Neuronal stem cell (in vitro differentiated cells): ENCODE results near the gene GSTO2.

ENCODE experiments used
- DNase-seq: peaks from one replicate; pipeline ENCODE4 v3.0.0-alpha.2; 2013; ENCODE audit warnings: low spot score
- H2AFZ ChIP-seq: one replicate; pipeline ENCODE4 v1.6.1; 2013; ENCODE audit warnings: mild to moderate bottlenecking, low read length, inconsistent platforms
- H2AK5ac ChIP-seq: 2 replicates; pipeline ENCODE4 v1.6.1; 2013; ENCODE audit warnings: low read depth, mild to moderate bottlenecking, inconsistent platforms, low read length, moderate library complexity, mixed read lengths
- H2BK120ac ChIP-seq: 2 replicates; pipeline ENCODE4 v1.6.1; 2013; ENCODE audit warnings: low read depth, mild to moderate bottlenecking, inconsistent platforms, low read length, moderate library complexity, mixed read lengths
- H2BK12ac ChIP-seq: one replicate; pipeline ENCODE4 v1.6.1; 2013; ENCODE audit warnings: low read length, inconsistent platforms
- H2BK15ac ChIP-seq: 2 replicates; pipeline ENCODE4 v1.6.1; 2013; ENCODE audit warnings: mild to moderate bottlenecking, low read length, inconsistent platforms, mixed read lengths
- H2BK5ac ChIP-seq: one replicate; pipeline ENCODE4 v1.6.1; 2013; ENCODE audit warnings: inconsistent platforms, mild to moderate bottlenecking, low read length, moderate library complexity
- H3K14ac ChIP-seq: one replicate; pipeline ENCODE4 v1.6.1; 2013; ENCODE audit warnings: low read length, inconsistent platforms
- H3K18ac ChIP-seq: 2 replicates; pipeline ENCODE4 v1.6.1; 2013; ENCODE audit warnings: low read length, inconsistent platforms
- H3K23ac ChIP-seq: 2 replicates; pipeline ENCODE4 v1.6.1; 2013; ENCODE audit warnings: low read depth, mild to moderate bottlenecking, mixed read lengths, low read length, inconsistent platforms; ENCODE audit not compliant: poor library complexity
- H3K27ac ChIP-seq: replicated peaks from 3 replicates; pipeline ENCODE4 v1.5.1; 2013; ENCODE audit warnings: low read length, inconsistent platforms
- H3K27me3 ChIP-seq, 3 experiments: 2 replicates each; pipeline ENCODE4 v1.6.1; 2013; ENCODE audit warnings: low read length in 3 of 3, mild to moderate bottlenecking in 2 of 3, inconsistent platforms in 1 of 3, low read depth in 1 of 3, mixed read lengths in 1 of 3, moderate library complexity in 1 of 3; ENCODE audit not compliant: control insufficient read depth in 3 of 3, insufficient read depth in 3 of 3
- H3K36me3 ChIP-seq, 2 donors: replicated peaks in 1 of 2; 2 replicates each; pipeline ENCODE4 v1.6.1; 2013; ENCODE audit warnings: low read length in 2 of 2; ENCODE audit not compliant: control insufficient read depth in 2 of 2, insufficient read depth in 2 of 2
- H3K4ac ChIP-seq: 2 replicates; pipeline ENCODE4 v1.6.1; 2013; ENCODE audit warnings: inconsistent platforms, mild to moderate bottlenecking, low read length, moderate library complexity
- H3K4me1 ChIP-seq, 2 donors: 1 replicate in 1 of 2; 2 replicates in 1 of 2; pipeline ENCODE4 v1.6.1; 2013; ENCODE audit warnings: low read length in 2 of 2, low read depth in 1 of 2; ENCODE audit not compliant: control insufficient read depth in 2 of 2, insufficient read depth in 1 of 2
- H3K4me2 ChIP-seq: one replicate; pipeline ENCODE4 v1.6.1; 2013; ENCODE audit warnings: mild to moderate bottlenecking, low read length, inconsistent platforms; ENCODE audit not compliant: insufficient read depth, poor library complexity, severe bottlenecking
- H3K4me3 ChIP-seq, 2 donors: 2 replicates each; pipeline ENCODE4 v1.5.1; 2013; ENCODE audit warnings: low read length in 2 of 2, mild to moderate bottlenecking in 2 of 2, inconsistent platforms in 1 of 2, moderate library complexity in 1 of 2
- H3K79me1 ChIP-seq: one replicate; pipeline ENCODE4 v1.6.1; 2013; ENCODE audit warnings: low read depth, mild to moderate bottlenecking, inconsistent platforms, low read length, moderate library complexity
- H3K9ac ChIP-seq: one replicate; pipeline ENCODE4 v1.6.1; 2013; ENCODE audit warnings: mild to moderate bottlenecking, low read depth, low read length, inconsistent platforms; ENCODE audit not compliant: poor library complexity
- H3K9me3 ChIP-seq, 2 donors: replicated peaks in 1 of 2; 2 replicates each; pipeline versions ENCODE3 to v1.6.1; 2013; ENCODE audit warnings: low read length in 2 of 2, mild to moderate bottlenecking in 2 of 2, inconsistent platforms in 1 of 2, low read depth in 1 of 2, mixed read lengths in 1 of 2, moderate library complexity in 1 of 2; ENCODE audit not compliant: control insufficient read depth in 2 of 2, insufficient read depth in 1 of 2
- H4K8ac ChIP-seq: one replicate; pipeline ENCODE4 v1.6.1; 2013; ENCODE audit warnings: low read depth, mild to moderate bottlenecking, inconsistent platforms, low read length, moderate library complexity
- H4K91ac ChIP-seq: one replicate; pipeline ENCODE4 v1.6.1; 2013; ENCODE audit warnings: low read length, low read depth, mild to moderate bottlenecking, inconsistent platforms; ENCODE audit not compliant: poor library complexity
- WGBS, 2 donors: extraction: QIAGEN DNeasy Blood & Tissue Kit; methylation state at CpG; one replicate each; pipeline ENCODE4 v1.1.7; 2013; ENCODE audit warnings: missing lambda C conversion rate in 2 of 2, mixed read lengths in 1 of 2; ENCODE audit not compliant: insufficient read length in 2 of 2, insufficient replicate concordance in 1 of 2; ENCODE audit errors: extremely low coverage in 2 of 2; 5-methylcytosine and 5-hydroxymethylcytosine counted together

Gene GSTO2

DNA sequence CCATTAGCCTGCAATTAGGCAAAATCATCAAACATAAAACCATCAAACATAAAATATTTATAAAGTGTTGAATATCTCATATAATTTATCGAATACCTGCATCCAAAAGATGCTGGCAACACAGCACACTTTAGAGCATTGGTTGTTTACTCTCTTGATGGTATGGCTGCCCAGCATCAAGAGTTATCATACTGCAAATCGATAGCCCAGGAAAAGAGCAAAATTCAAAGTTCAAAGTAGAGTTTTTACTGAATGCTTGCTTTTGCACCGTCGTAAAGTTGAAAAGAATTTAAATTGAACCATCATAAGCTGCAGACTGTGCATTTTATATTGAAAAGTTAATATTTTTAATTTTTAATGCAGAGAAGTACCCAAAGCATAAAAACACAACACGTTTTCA is 4.2 kb upstream of the GSTO2 start:
- no peak overlapping the region for H4K91ac ChIP-seq
- H2AFZ ChIP-seq: no peak overlapping the region
- H3K14ac ChIP-seq: no peak overlapping the region
- H3K4ac ChIP-seq: no peak overlapping the region
- H4K8ac ChIP-seq: no peak overlapping the region
- H3K18ac ChIP-seq: no peak overlapping the region
- H3K4me2 ChIP-seq: no peak overlapping the region
- no peak overlapping the region for H3K9ac ChIP-seq
- H2BK12ac ChIP-seq: no peak overlapping the region
- no peak overlapping the region for H3K23ac ChIP-seq
- peaks cover 4 to 7% of the 10 kb centered on the region in 2 donors for H3K4me1 ChIP-seq
- DNase-seq: no peak
- peaks cover 2 to 86% of the 10 kb centered on the region in 2 donors for H3K36me3 ChIP-seq
- no peak overlapping the region for H2AK5ac ChIP-seq
- no peak overlapping the region for H2BK5ac ChIP-seq
- H3K27ac ChIP-seq: no peak overlapping the region
- H3K4me3 ChIP-seq: no peak overlapping the region
- no peaks in the 10 kb centered on the region for H3K9me3 ChIP-seq
- no peaks in the 10 kb centered on the region for H3K27me3 ChIP-seq
- WGBS, 2 donors: no CpG with 5 or more reads among the region's 5 CpGs
- H3K79me1 ChIP-seq: peaks cover 2% of the 10 kb centered on the region
- H2BK120ac ChIP-seq: no peak overlapping the region
- no peak overlapping the region for H2BK15ac ChIP-seq

DNA sequence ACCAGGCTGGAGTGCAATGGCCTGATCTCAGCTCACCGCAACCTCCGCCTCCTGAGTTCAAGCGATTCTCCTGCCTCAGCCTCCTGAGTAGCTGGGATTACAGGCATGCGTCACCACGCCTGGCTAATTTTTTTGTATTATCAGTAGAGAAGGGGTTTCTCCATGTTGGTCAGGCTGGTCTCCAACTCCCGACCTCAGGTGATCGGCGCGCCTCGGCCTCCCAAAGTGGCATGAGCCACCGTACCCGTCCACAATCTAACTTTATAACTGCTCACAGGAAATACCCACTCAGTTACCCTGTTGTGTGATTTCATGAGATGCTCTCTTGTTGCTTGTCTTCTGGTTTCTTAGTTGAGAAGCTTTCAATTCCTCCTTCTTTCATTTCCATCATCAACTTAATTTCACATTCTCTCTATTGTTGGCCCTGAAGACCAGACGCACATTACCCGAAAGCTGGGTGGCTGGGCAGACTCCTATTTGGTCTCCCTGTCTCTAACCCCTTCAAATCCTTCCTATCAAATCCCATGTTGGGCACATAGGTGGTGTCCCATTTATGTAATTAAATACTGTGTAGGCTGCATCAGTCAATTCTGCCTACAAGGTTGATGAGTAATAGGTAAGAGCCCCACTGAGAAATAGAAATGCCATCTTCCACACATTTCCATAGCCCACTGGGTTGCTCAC is 1.1 kb upstream of the GSTO2 start:
- Histone ChIP-seq H2AK5ac (no peak overlapping the region), H3K27ac (no peak overlapping the region), H3K4ac (no peak overlapping the region), H2BK5ac (no peak overlapping the region), H2BK15ac (no peak overlapping the region), H2BK120ac (no peak overlapping the region), H3K27me3 (no peaks in the 10 kb centered on the region), H3K14ac (no peak overlapping the region), H3K4me1 (peaks cover 4 to 7% of the 10 kb centered on the region in 2 donors), H2AFZ (no peak overlapping the region), H2BK12ac (no peak overlapping the region), H4K8ac (no peak overlapping the region), H3K4me3 (peak overlapping the region; percentile 90 to 98), H3K9ac (no peak overlapping the region), H3K4me2 (peak overlapping the region; percentile 92), H4K91ac (no peak overlapping the region), H3K9me3 (no peaks in the 10 kb centered on the region), H3K36me3 (peaks cover 0 to 56% of the 10 kb centered on the region in 2 donors), H3K18ac (no peak overlapping the region), H3K23ac (no peak overlapping the region), H3K79me1 (peaks cover 2% of the 10 kb centered on the region)
- no CpG with 5 or more reads among the region's 14 CpGs for WGBS, 2 donors
- no peak for DNase-seq

DNA sequence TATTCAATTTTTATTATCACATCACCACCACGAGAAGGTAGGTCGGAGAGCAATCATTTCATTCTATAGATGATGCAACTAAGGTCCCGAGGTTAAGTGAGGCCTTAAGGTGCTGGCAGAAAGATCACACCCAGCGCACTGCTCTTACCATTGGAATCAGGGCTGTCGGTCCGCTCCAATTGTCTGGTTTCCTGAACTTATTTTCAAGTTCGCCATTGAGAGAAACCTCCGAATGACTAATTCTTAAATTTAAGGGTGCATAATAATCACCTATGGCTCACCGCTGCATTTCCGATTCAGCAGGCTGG is 625 bp upstream of the GSTO2 start:
- Histone ChIP-seq H3K9me3 (no peaks in the 10 kb centered on the region), H2BK120ac (no peak overlapping the region), H4K8ac (no peak overlapping the region), H2BK5ac (no peak overlapping the region), H3K4ac (no peak overlapping the region), H3K9ac (peak overlapping the region; percentile 76), H4K91ac (no peak overlapping the region), H3K18ac (peak overlapping the region; percentile 92), H3K27me3 (no peaks in the 10 kb centered on the region), H3K4me1 (peaks cover 4 to 7% of the 10 kb centered on the region in 2 donors), H2AFZ (peak overlapping the region; percentile 95), H3K79me1 (peaks cover 2% of the 10 kb centered on the region), H3K23ac (peak overlapping the region; percentile 61), H3K4me3 (peak overlapping the region; percentile 90 to 98), H2AK5ac (no peak overlapping the region), H3K4me2 (peak overlapping the region; percentile 92), H2BK12ac (no peak overlapping the region), H3K27ac (no peak overlapping the region), H3K36me3 (peaks cover 0 to 51% of the 10 kb centered on the region in 2 donors), H2BK15ac (no peak overlapping the region), H3K14ac (no peak overlapping the region)
- WGBS, 2 donors: no CpG with 5 or more reads among the region's 10 CpGs
- no peak for DNase-seq

DNA sequence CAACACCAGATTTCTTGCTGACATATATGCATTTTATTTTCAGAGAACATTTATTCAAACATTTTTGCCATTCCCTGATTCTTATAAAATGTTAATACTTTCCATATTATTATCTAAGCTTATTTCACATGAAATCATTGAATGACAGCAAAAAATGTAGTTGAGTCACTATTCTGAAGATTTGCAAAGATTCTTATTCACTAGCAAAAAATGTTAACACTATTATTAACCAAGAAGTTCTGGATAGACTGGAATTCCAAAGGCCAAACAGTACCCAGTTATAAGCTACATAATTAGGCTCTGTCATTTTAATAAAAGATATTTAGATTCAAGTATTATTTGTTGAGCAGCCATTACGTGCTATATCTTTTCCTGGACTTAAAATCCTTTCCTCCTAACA is 4.3 kb downstream of the GSTO2 start:
- H2BK15ac ChIP-seq: no peak overlapping the region
- peaks cover 2 to 4% of the 10 kb centered on the region in 2 donors for H3K4me1 ChIP-seq
- no peak overlapping the region for H2AFZ ChIP-seq
- no peak overlapping the region for H3K14ac ChIP-seq
- no peak overlapping the region for H3K23ac ChIP-seq
- DNase-seq: no peak
- no peak overlapping the region for H3K4ac ChIP-seq
- no CpG with 5 or more reads among the region's 1 CpG for WGBS, 2 donors
- H3K36me3 ChIP-seq: peaks cover 0 to 2% of the 10 kb centered on the region in 2 donors
- H3K9ac ChIP-seq: no peak overlapping the region
- no peak overlapping the region for H3K4me2 ChIP-seq
- H2BK12ac ChIP-seq: no peak overlapping the region
- no peak overlapping the region for H2BK5ac ChIP-seq
- H4K91ac ChIP-seq: no peak overlapping the region
- no peak overlapping the region for H3K4me3 ChIP-seq
- peaks cover 0 to 8% (median 3%) of the 10 kb centered on the region in 3 experiments for H3K27me3 ChIP-seq
- H3K27ac ChIP-seq: no peak overlapping the region
- no peak overlapping the region for H4K8ac ChIP-seq
- H2BK120ac ChIP-seq: no peak overlapping the region
- no peaks in the 10 kb centered on the region for H3K9me3 ChIP-seq
- no peak overlapping the region for H3K18ac ChIP-seq
- no peaks in the 10 kb centered on the region for H3K79me1 ChIP-seq
- H2AK5ac ChIP-seq: no peak overlapping the region
